ENCODE measurements around the gene PADI1.

GRCh38 chr1:17206196-17206595 is 1.3 kb downstream of the PADI1 start:
- TF ChIP-seq SUZ12 (IDR thresholded peaks at IDR 0.05) (no peak), SP1 (IDR thresholded peaks at IDR 0.05) (no peak), BHLHE40 (IDR thresholded peaks at IDR 0.05; ENCODE audit: borderline replicate concordance) (no peak), FOXM1 (IDR thresholded peaks at IDR 0.05; ENCODE audit: borderline replicate concordance) (no peak), HDGF (IDR thresholded peaks at IDR 0.05; ENCODE audit: borderline replicate concordance) (no peak), FOXK2 (IDR thresholded peaks at IDR 0.05) (no peak), ARNT (IDR thresholded peaks at IDR 0.05) (no peak), TARDBP (IDR thresholded peaks at IDR 0.05) (no peak)
